Measurements from ENCODE around the gene RAE1. TPM values are rescaled to one million over a fixed set of nuclear protein-coding genes. Genes with fewer than 3 reads are reported as not detected.

The RAE1 gene
- total RNA-seq, 1 donor from 2014 or later, result 46.5 TPM

DNA sequence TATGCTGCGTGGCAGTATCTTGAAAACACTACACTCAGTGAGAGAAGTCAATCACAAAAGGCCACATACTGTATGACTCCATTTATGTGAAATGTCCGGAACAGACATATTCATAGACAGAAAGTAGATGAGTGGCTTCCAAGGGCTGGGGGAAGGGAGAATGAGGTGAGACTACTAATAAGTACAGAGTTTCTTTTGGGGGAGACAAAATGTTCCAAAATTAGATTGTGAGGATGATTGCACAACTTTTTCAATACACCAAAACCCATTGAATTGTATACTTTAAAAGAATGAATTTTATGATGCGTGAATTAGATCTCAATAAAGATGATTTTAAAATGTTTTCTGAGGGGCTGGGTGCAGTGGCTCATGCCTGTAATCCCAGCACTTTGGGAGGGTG lies 30.7 kb upstream of the RAE1 start:
- no peaks in the 10 kb centered on the region for H3K9me3 Mint-ChIP-seq
- H3K36me3 Mint-ChIP-seq, result no peaks in the 10 kb centered on the region
- H3K4me1 Mint-ChIP-seq (ENCODE audit: unreplicated experiment), result peaks cover 32% of the 10 kb centered on the region
- DNase-seq (ENCODE audit: extremely low spot score, unreplicated experiment), result no peak
- H3K4me3 Mint-ChIP-seq, result no peak overlapping the region
- TF ChIP-seq, protein P1, sequence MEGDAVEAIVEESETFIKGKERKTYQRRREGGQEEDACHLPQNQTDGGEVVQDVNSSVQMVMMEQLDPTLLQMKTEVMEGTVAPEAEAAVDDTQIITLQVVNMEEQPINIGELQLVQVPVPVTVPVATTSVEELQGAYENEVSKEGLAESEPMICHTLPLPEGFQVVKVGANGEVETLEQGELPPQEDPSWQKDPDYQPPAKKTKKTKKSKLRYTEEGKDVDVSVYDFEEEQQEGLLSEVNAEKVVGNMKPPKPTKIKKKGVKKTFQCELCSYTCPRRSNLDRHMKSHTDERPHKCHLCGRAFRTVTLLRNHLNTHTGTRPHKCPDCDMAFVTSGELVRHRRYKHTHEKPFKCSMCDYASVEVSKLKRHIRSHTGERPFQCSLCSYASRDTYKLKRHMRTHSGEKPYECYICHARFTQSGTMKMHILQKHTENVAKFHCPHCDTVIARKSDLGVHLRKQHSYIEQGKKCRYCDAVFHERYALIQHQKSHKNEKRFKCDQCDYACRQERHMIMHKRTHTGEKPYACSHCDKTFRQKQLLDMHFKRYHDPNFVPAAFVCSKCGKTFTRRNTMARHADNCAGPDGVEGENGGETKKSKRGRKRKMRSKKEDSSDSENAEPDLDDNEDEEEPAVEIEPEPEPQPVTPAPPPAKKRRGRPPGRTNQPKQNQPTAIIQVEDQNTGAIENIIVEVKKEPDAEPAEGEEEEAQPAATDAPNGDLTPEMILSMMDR (conservative IDR thresholded peaks at IDR 0.05), result no peak
- peaks cover 2% of the 10 kb centered on the region for H3K27me3 Mint-ChIP-seq
- H3K27ac Mint-ChIP-seq, result no peak overlapping the region

DNA sequence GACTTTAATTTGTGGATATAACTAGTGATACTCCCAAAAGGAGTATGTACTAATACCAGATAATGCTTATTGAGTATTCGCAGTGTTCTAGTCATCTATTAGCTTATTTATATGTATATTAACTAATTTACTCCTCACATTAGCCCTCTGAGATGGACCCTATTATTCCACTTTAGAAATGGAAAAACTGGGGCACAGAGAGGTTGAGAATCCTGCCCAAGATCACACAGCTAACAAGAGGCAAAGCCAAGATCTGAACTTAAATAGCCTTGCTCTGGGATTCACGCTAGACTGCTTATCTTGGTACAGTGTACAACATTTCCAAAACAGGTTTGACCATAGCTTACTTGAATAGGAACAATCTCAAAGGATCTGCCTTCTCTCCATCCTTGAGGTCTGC lies 29.9 kb upstream of the RAE1 start:
- DNase-seq (ENCODE audit: extremely low spot score, unreplicated experiment), result no peak
- Mint-ChIP-seq H3K27me3 (peaks cover 2% of the 10 kb centered on the region), H3K27ac (no peak overlapping the region), H3K9me3 (no peaks in the 10 kb centered on the region), H3K4me1 (ENCODE audit: unreplicated experiment) (peaks cover 32% of the 10 kb centered on the region), H3K4me3 (no peak overlapping the region), H3K36me3 (no peaks in the 10 kb centered on the region)
- TF ChIP-seq, protein P1 (conservative IDR thresholded peaks at IDR 0.05), result no peak

DNA sequence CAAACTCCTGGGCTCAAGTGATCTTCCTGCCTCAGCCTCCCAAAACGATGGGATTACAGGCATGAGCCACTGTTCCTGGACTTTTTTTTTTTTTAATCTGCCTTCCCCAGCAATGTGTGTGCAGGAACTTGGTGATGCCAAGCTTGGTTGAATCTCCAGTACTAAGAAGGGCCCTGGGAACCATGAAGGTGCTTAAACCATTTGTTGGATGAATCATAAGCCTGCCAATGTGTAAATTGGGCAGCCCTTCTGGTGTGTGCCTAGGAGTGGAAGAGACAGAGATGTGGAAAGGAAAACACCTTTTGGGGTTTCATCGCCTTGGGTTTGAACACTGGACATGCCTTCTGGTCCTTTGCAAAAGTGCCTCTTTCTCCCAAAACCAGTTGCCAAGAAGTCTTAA lies 28.6 kb upstream of the RAE1 start:
- TF ChIP-seq, protein P1 (conservative IDR thresholded peaks at IDR 0.05), result no peak
- peak overlapping the region; percentile 58 for H3K27ac Mint-ChIP-seq
- H3K27me3 Mint-ChIP-seq, result peaks cover 2% of the 10 kb centered on the region
- no peaks in the 10 kb centered on the region for H3K36me3 Mint-ChIP-seq
- peak overlapping the region; percentile 70 for H3K4me3 Mint-ChIP-seq
- H3K4me1 Mint-ChIP-seq (ENCODE audit: unreplicated experiment), result peaks cover 43% of the 10 kb centered on the region
- DNase-seq (ENCODE audit: extremely low spot score, unreplicated experiment), result no peak
- H3K9me3 Mint-ChIP-seq, result no peaks in the 10 kb centered on the region

DNA sequence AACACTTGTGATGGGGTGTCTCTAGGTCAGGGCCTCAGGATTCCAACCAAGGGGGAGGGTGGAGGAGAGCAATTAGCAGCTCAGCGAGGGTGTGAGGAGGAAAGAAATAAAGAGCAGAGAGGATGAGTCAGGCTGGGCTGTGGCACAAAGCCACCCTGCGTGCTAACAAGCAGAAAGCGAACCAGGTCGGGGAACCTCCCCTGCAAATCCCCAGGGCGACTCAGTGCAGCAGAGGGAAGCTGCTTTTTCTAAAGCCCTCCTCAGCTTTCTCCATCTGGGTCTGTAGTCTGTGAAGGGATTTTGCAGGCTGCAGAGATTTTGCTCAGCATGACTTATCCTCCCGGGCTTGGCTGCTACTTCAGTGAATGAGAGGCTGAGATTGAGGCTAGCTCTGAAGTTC lies 28.0 kb upstream of the RAE1 start:
- H3K27ac Mint-ChIP-seq, result peak overlapping the region; percentile 58
- H3K4me1 Mint-ChIP-seq (ENCODE audit: unreplicated experiment), result peaks cover 41% of the 10 kb centered on the region
- TF ChIP-seq, protein P1 (conservative IDR thresholded peaks at IDR 0.05), result no peak
- H3K4me3 Mint-ChIP-seq, result peak overlapping the region; percentile 70
- H3K36me3 Mint-ChIP-seq, result no peaks in the 10 kb centered on the region
- H3K9me3 Mint-ChIP-seq, result no peaks in the 10 kb centered on the region
- DNase-seq (ENCODE audit: extremely low spot score, unreplicated experiment), result peak; percentile 60
- peaks cover 2% of the 10 kb centered on the region for H3K27me3 Mint-ChIP-seq

DNA sequence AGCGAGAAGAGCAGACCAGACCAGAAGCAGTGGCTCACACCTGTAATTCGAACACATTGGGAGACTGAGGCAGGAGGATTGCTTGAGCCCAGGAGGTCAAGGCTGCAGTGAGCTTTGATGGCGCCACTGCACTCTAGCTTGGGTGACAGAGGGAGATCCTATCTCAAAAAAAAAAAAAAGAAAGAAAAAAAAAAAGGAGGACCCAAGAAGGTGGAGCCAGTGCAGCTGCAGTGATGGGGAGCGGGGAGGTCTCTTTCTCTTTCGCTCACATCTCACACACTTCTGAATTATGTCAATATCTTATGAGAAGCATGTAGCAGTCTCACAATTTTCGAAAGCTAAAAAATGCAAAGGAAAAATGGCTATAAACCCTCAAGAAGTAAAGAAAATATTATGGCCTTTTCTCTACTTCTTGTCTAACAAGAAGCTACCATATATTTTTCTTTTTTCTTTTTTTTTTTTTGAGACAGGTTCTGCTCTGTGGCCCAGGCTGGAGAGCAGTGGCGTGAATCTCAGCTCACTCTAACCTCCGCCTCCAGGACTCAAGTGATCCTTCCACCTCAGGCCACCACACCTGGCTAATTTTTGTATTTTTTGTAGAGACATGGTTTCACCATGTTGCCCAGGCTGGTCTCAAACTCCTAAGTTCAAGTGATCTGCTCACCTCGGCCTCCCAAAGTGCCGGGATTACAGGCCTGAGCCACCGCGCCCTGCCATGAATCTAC lies 25.3 kb upstream of the RAE1 start:
- no peaks in the 10 kb centered on the region for H3K9me3 Mint-ChIP-seq
- H3K4me3 Mint-ChIP-seq, result no peak overlapping the region
- H3K4me1 Mint-ChIP-seq (ENCODE audit: unreplicated experiment), result peaks cover 36% of the 10 kb centered on the region
- peaks cover 2% of the 10 kb centered on the region for H3K27me3 Mint-ChIP-seq
- TF ChIP-seq, protein P1 (conservative IDR thresholded peaks at IDR 0.05), result no peak
- peak overlapping the region; percentile 97 for H3K27ac Mint-ChIP-seq
- no peaks in the 10 kb centered on the region for H3K36me3 Mint-ChIP-seq
- DNase-seq (ENCODE audit: extremely low spot score, unreplicated experiment), result peak; percentile 44

All from type B pancreatic cell (in vitro differentiated cells).